ENCODE results near the gene HS3ST3B1.

DNA sequence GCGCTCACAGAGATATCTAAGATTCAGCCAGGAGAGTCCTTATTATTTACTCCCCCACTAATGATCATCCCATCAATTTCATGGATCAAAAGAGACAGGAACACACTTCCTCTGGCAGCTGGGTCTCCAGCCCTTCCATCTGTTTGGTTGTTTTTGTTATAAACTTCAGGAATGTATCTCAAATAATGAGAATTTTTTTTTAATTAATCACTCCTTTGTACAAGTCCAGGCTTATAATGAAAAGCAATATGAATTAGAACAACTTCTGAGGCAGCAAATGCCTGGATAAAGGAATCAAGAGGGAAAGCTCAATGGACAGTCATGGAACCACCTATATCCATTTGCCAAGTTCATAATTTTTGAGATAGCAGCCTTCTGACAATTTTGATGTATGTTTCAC is 73.4 kb downstream of the HS3ST3B1 start:
- TF ChIP-seq, protein P1, sequence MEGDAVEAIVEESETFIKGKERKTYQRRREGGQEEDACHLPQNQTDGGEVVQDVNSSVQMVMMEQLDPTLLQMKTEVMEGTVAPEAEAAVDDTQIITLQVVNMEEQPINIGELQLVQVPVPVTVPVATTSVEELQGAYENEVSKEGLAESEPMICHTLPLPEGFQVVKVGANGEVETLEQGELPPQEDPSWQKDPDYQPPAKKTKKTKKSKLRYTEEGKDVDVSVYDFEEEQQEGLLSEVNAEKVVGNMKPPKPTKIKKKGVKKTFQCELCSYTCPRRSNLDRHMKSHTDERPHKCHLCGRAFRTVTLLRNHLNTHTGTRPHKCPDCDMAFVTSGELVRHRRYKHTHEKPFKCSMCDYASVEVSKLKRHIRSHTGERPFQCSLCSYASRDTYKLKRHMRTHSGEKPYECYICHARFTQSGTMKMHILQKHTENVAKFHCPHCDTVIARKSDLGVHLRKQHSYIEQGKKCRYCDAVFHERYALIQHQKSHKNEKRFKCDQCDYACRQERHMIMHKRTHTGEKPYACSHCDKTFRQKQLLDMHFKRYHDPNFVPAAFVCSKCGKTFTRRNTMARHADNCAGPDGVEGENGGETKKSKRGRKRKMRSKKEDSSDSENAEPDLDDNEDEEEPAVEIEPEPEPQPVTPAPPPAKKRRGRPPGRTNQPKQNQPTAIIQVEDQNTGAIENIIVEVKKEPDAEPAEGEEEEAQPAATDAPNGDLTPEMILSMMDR (IDR thresholded peaks at IDR 0.05; ENCODE audit: low read depth, low read length, poor library complexity, severe bottlenecking) = no peak
- no peak for TF ChIP-seq EZH2phosphoT487 (IDR thresholded peaks at IDR 0.05; ENCODE audit: borderline replicate concordance, low read length)
